K562 (cell line): ENCODE data around the gene NMRK2. TPM values are rescaled to one million over a fixed set of nuclear protein-coding genes. Genes with fewer than 3 reads are reported as not detected.
A peak's percentile ranks its signal among the peaks of the same experiment; 100 is the strongest.

Source experiments
- C11orf30 ChIP-seq: fragments of 450-650 bp; IDR thresholded peaks from 2 replicates; pipeline ENCODE4 v1.6.1; 2016; ENCODE audit warnings: low read depth, mild to moderate bottlenecking
- CAMTA2 ChIP-seq: fragments of 250-450 bp; sonication (Bioruptor Pico); conservative IDR thresholded peaks from 2 replicates; pipeline ENCODE4 v1.5.1; 2022
- EGR1 ChIP-seq: fragments of 450-650 bp; conservative IDR thresholded peaks from 2 replicates; pipeline ENCODE4 v1.6.1; 2017; ENCODE audit warnings: mild to moderate bottlenecking
- GTF2F1 ChIP-seq: IDR thresholded peaks from 2 replicates; pipeline ENCODE4 v1.6.1; 2011; ENCODE audit warnings: low read depth, low read length, improper control_type of control experiment
- HDAC1 ChIP-seq, 2 experiments: fragments of 450-650 bp; IDR thresholded peaks; 2 replicates each; pipeline ENCODE4 v1.6.1; 2016 to 2017; ENCODE audit warnings: inconsistent platforms in 1 of 2, mild to moderate bottlenecking in 1 of 2, moderate library complexity in 1 of 2
- HNRNPH1 ChIP-seq: fragments of 200-400 bp; formaldehyde crosslinking; optimal IDR thresholded peaks from 2 replicates; pipeline ENCODE3; 2017; ENCODE audit warnings: low read depth, mild to moderate bottlenecking, low read length, moderate library complexity
- MEF2D ChIP-seq: conservative IDR thresholded peaks from 2 replicates; pipeline ENCODE4 v1.6.1; 2016; ENCODE audit warnings: low read depth, missing genetic modification characterization, missing compliant biosample characterization
- NCOA1 ChIP-seq: fragments of 450-650 bp; IDR thresholded peaks from 2 replicates; pipeline ENCODE4 v1.6.1; 2016; ENCODE audit warnings: low read depth
- RBM39 ChIP-seq: fragments of 200-400 bp; formaldehyde crosslinking; optimal IDR thresholded peaks from 2 replicates; pipeline ENCODE3; 2018; ENCODE audit warnings: low read depth, low read length
- RNF2 ChIP-seq: sonication (generic); IDR thresholded peaks from 2 replicates; pipeline ENCODE4 v1.6.1; 2016
- SNIP1 ChIP-seq: fragments of 450-650 bp; IDR thresholded peaks from 2 replicates; pipeline ENCODE4 v1.7.1; 2017; ENCODE audit warnings: low read depth, mild to moderate bottlenecking
- STAT5A ChIP-seq: IDR thresholded peaks from 2 replicates; pipeline ENCODE4 v1.6.1; 2012; ENCODE audit warnings: low read length, inconsistent platforms, borderline replicate concordance
- TFAP4 ChIP-seq: sonication (generic); formaldehyde crosslinking; IDR thresholded peaks from 2 replicates; pipeline ENCODE4 v1.8.0; 2022; ENCODE audit warnings: missing genetic modification reagents, mild to moderate bottlenecking, moderate library complexity, borderline replicate concordance
- ZBTB17 ChIP-seq: fragments of 450-650 bp; formaldehyde crosslinking; IDR thresholded peaks from 2 replicates; pipeline ENCODE4 v1.4.0; 2020; ENCODE audit warnings: mild to moderate bottlenecking
- ZEB2 ChIP-seq: fragments of 450-650 bp; IDR thresholded peaks from 2 replicates; pipeline ENCODE4 v1.6.1; 2016
- ZNF143 ChIP-seq: sonication (generic); formaldehyde crosslinking; IDR thresholded peaks from 2 replicates; pipeline ENCODE4 v1.9.0; 2022; ENCODE audit warnings: mild to moderate bottlenecking, missing genetic modification reagents
- ZNF165 ChIP-seq: fragments of 250-450 bp; sonication (Bioruptor Pico); IDR thresholded peaks from 2 replicates; pipeline ENCODE4 v1.4.0; 2020; ENCODE audit warnings: borderline replicate concordance
- ZNF253 ChIP-seq: fragments of 250-450 bp; sonication (Bioruptor Pico); conservative IDR thresholded peaks from 2 replicates; pipeline ENCODE4 v1.6.1; 2021; ENCODE audit warnings: mild to moderate bottlenecking
- ZNF583 ChIP-seq: fragments of 250-450 bp; sonication (Bioruptor Pico); IDR thresholded peaks from 2 replicates; pipeline ENCODE4 v1.4.0; 2020
- polyA plus RNA-seq, 8 experiments: library from polyadenylated mRNA; depleted of rRNA in 4 of 8; stranded (reverse) in 5 of 8; unstranded in 3 of 8; fragments of >200 nt; fragmentation: Nextera tagmentation in 2 of 8; fragmentation: Illumina TruSeq in 1 of 8; extraction: Ambion mirVana in 2 of 8; extraction: Trizol in 1 of 8; gene quantifications; 2 replicates each; pipeline versions ENCODE4 v1.2.1 to v1.2.3, GENCODE V29; 2011 to 2014; ENCODE audit warnings: inconsistent platforms in 1 of 8, missing spikeins in 1 of 8
- total RNA-seq, 7 experiments: library from RNA; depleted of rRNA in 6 of 7; stranded (reverse); fragments of >200 nt in 6 of 7; fragmentation: Illumina TruSeq in 2 of 7; extraction: Trizol in 2 of 7; gene quantifications; 2 replicates each; pipeline versions ENCODE4 v1.2.1 to v1.2.3, GENCODE V29; 2011 to 2021; ENCODE audit warnings: low replicate concordance in 1 of 7
- TF ChIP-seq, protein P1 (sequence below), 2 experiments: fragments of 450-650 bp; IDR thresholded peaks; 2 replicates each; pipeline ENCODE4 v1.6.1; 2018; ENCODE audit warnings: mild to moderate bottlenecking in 2 of 2, low read depth in 1 of 2; ENCODE audit not compliant: partially characterized antibody in 2 of 2
- TF ChIP-seq, protein P2 (sequence below), 3 experiments: IDR thresholded peaks in 2 of 3; conservative IDR thresholded peaks in 1 of 3; 2 replicates each; pipeline ENCODE4 v1.5.1; 2011 to 2012; ENCODE audit warnings: low read length in 3 of 3, mild to moderate bottlenecking in 3 of 3, control low read depth in 2 of 3, improper control_type of control experiment in 1 of 3, inconsistent platforms in 1 of 3, low read depth in 1 of 3, mixed read lengths in 1 of 3, moderate library complexity in 1 of 3; ENCODE audit not compliant: insufficient read depth in 2 of 3
- TF ChIP-seq, protein P3 (sequence below): fragments of 450-650 bp; formaldehyde crosslinking; conservative IDR thresholded peaks from 2 replicates; pipeline ENCODE4 v1.4.0; 2022; ENCODE audit warnings: mild to moderate bottlenecking, missing genetic modification characterization

Gene NMRK2
- total and polyA plus RNA-seq, 9 of the 15 experiments (the other 6 are each of a cell fraction or from before 2014, with no cell fraction given): not detected

GRCh38 chr19:3986260-3987041 is 53.6 kb downstream of the NMRK2 start (continued):
- no peak for TF ChIP-seq TFAP4
- no peak for TF ChIP-seq ZNF583
- TF ChIP-seq EGR1: no peak
- TF ChIP-seq RNF2: peak; percentile 46; the same call in 1 of the 2 replicates
- TF ChIP-seq RBM39: no peak
- TF ChIP-seq HNRNPH1: no peak
- TF ChIP-seq, protein P1, sequence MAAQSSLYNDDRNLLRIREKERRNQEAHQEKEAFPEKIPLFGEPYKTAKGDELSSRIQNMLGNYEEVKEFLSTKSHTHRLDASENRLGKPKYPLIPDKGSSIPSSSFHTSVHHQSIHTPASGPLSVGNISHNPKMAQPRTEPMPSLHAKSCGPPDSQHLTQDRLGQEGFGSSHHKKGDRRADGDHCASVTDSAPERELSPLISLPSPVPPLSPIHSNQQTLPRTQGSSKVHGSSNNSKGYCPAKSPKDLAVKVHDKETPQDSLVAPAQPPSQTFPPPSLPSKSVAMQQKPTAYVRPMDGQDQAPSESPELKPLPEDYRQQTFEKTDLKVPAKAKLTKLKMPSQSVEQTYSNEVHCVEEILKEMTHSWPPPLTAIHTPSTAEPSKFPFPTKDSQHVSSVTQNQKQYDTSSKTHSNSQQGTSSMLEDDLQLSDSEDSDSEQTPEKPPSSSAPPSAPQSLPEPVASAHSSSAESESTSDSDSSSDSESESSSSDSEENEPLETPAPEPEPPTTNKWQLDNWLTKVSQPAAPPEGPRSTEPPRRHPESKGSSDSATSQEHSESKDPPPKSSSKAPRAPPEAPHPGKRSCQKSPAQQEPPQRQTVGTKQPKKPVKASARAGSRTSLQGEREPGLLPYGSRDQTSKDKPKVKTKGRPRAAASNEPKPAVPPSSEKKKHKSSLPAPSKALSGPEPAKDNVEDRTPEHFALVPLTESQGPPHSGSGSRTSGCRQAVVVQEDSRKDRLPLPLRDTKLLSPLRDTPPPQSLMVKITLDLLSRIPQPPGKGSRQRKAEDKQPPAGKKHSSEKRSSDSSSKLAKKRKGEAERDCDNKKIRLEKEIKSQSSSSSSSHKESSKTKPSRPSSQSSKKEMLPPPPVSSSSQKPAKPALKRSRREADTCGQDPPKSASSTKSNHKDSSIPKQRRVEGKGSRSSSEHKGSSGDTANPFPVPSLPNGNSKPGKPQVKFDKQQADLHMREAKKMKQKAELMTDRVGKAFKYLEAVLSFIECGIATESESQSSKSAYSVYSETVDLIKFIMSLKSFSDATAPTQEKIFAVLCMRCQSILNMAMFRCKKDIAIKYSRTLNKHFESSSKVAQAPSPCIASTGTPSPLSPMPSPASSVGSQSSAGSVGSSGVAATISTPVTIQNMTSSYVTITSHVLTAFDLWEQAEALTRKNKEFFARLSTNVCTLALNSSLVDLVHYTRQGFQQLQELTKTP (IDR thresholded peaks at IDR 0.05; ENCODE audit: low read depth in 1 of 2, partially characterized antibody in 2 of 2): peak in 1 of 2 experiments; percentile 6
- TF ChIP-seq ZNF143: no peak
- TF ChIP-seq ZBTB17 (CRISPR knock-in tag): no peak
- TF ChIP-seq CAMTA2 (CRISPR knock-in tag): no peak
- peak; percentile 69 for TF ChIP-seq MEF2D (tag)
- TF ChIP-seq, protein P2, sequence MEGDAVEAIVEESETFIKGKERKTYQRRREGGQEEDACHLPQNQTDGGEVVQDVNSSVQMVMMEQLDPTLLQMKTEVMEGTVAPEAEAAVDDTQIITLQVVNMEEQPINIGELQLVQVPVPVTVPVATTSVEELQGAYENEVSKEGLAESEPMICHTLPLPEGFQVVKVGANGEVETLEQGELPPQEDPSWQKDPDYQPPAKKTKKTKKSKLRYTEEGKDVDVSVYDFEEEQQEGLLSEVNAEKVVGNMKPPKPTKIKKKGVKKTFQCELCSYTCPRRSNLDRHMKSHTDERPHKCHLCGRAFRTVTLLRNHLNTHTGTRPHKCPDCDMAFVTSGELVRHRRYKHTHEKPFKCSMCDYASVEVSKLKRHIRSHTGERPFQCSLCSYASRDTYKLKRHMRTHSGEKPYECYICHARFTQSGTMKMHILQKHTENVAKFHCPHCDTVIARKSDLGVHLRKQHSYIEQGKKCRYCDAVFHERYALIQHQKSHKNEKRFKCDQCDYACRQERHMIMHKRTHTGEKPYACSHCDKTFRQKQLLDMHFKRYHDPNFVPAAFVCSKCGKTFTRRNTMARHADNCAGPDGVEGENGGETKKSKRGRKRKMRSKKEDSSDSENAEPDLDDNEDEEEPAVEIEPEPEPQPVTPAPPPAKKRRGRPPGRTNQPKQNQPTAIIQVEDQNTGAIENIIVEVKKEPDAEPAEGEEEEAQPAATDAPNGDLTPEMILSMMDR (IDR thresholded peaks at IDR 0.05 in 2 of 3, conservative IDR thresholded peaks at IDR 0.05 in 1 of 3; ENCODE audit: insufficient read depth in 2 of 3, low read depth in 1 of 3, low read length in 3 of 3): peak; percentile 57 to 87 (median 76)
- TF ChIP-seq ZEB2: no peak
- TF ChIP-seq SNIP1: no peak
- TF ChIP-seq, protein P3, sequence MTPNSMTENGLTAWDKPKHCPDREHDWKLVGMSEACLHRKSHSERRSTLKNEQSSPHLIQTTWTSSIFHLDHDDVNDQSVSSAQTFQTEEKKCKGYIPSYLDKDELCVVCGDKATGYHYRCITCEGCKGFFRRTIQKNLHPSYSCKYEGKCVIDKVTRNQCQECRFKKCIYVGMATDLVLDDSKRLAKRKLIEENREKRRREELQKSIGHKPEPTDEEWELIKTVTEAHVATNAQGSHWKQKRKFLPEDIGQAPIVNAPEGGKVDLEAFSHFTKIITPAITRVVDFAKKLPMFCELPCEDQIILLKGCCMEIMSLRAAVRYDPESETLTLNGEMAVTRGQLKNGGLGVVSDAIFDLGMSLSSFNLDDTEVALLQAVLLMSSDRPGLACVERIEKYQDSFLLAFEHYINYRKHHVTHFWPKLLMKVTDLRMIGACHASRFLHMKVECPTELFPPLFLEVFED (CRISPR knock-in tag): 0 out of 2 replicates have a peak, but pooled peaks have one; percentile 11
- no peak for TF ChIP-seq ZNF165
- no peak for TF ChIP-seq GTF2F1
- no peak for TF ChIP-seq ZNF253
- no peak for TF ChIP-seq STAT5A
- TF ChIP-seq NCOA1: peak; percentile 56; the same call in 1 of the 2 replicates
- peak; percentile 40 for TF ChIP-seq C11orf30
- TF ChIP-seq HDAC1 (IDR thresholded peaks at IDR 0.05): peak in 1 of 2 experiments; percentile 14; a peak in 1 of 4 replicates
